NCI-H2196 treated with DMSO at 0.1 percent for 48 hours (cell line): ENCODE data around the gene SORCS3.

Experiments
- DNase-seq: peaks from one replicate; lab custom pipeline; 2025; ENCODE audit not compliant: unreplicated experiment; lab: John Stamatoyannopoulos, UW

SORCS3 gene

GRCh38 chr10:105161767-105162166 is 520.7 kb downstream of the SORCS3 start:
- DNase-seq = no peak

- DNase-seq = no peak
Observed at GRCh38 chr10:105170521-105170920, 529.4 kb downstream of the SORCS3 start.

GRCh38 chr10:105171945-105172344 is 530.9 kb downstream of the SORCS3 start:
- DNase-seq = no peak

GRCh38 chr10:105181626-105182025 is 540.5 kb downstream of the SORCS3 start:
- DNase-seq = no peak

GRCh38 chr10:105183536-105183935 is 542.4 kb downstream of the SORCS3 start:
- DNase-seq = no peak

GRCh38 chr10:105185161-105185560 is 544.1 kb downstream of the SORCS3 start:
- DNase-seq = no peak

- DNase-seq = no peak
Observed at GRCh38 chr10:105187243-105187642, 546.2 kb downstream of the SORCS3 start.

- DNase-seq = no peak
Observed at GRCh38 chr10:105188737-105189462, 547.8 kb downstream of the SORCS3 start.

- no peak for DNase-seq
Observed at GRCh38 chr10:105189463-105189800, 548.3 kb downstream of the SORCS3 start.

- DNase-seq = no peak
Observed at GRCh38 chr10:105192146-105192545, 551.1 kb downstream of the SORCS3 start.

- DNase-seq = no peak
Observed at GRCh38 chr10:105192861-105193260, 551.8 kb downstream of the SORCS3 start.

GRCh38 chr10:105195831-105196230 is 554.7 kb downstream of the SORCS3 start:
- no peak for DNase-seq

GRCh38 chr10:105197598-105198364 is 556.7 kb downstream of the SORCS3 start:
- no peak for DNase-seq

- no peak for DNase-seq
Observed at GRCh38 chr10:105206616-105207015, 565.5 kb downstream of the SORCS3 start.

- no peak for DNase-seq
Observed at GRCh38 chr10:105207476-105207995, 566.4 kb downstream of the SORCS3 start.

- no peak for DNase-seq
Observed at GRCh38 chr10:105210546-105210945, 569.5 kb downstream of the SORCS3 start.

GRCh38 chr10:105237685-105238084 is 596.6 kb downstream of the SORCS3 start:
- no peak for DNase-seq

- DNase-seq = no peak
Observed at GRCh38 chr10:105239311-105240219, 598.5 kb downstream of the SORCS3 start.

GRCh38 chr10:105241254-105241653 is 600.2 kb downstream of the SORCS3 start:
- no peak for DNase-seq

- DNase-seq = no peak
Observed at GRCh38 chr10:105243381-105243780, 602.3 kb downstream of the SORCS3 start.

GRCh38 chr10:105243825-105244224 is 602.7 kb downstream of the SORCS3 start:
- no peak for DNase-seq
